BLaER1 (cell line): ENCODE measurements around the gene CAMKMT.

Experiments used
- H3K27ac ChIP-seq: shearing (Covaris generic); formaldehyde crosslinking; 2 replicates; pipeline ENCODE4 v1.8.1; 2022
- H3K27me3 ChIP-seq: shearing (Covaris generic); formaldehyde crosslinking; 2 replicates; pipeline ENCODE4 v1.8.1; 2022
- H3K36me3 ChIP-seq: shearing (Covaris generic); formaldehyde crosslinking; 2 replicates; pipeline ENCODE4 v1.8.1; 2022
- H3K4me1 ChIP-seq: shearing (Covaris generic); formaldehyde crosslinking; 2 replicates; pipeline ENCODE4 v1.8.1; 2022
- H3K4me2 ChIP-seq: shearing (Covaris generic); formaldehyde crosslinking; 2 replicates; pipeline ENCODE4 v1.8.1; 2022
- H3K4me3 ChIP-seq: shearing (Covaris generic); formaldehyde crosslinking; 2 replicates; pipeline ENCODE4 v1.8.1; 2022
- H3K9ac ChIP-seq: shearing (Covaris generic); formaldehyde crosslinking; 2 replicates; pipeline ENCODE4 v1.8.1; 2022
- H3K9me3 ChIP-seq: shearing (Covaris generic); formaldehyde crosslinking; 2 replicates; pipeline ENCODE4 v1.8.1; 2022
- H4K20me1 ChIP-seq: shearing (Covaris generic); formaldehyde crosslinking; 2 replicates; pipeline ENCODE4 v1.8.1; 2022
- Cebpa-rat ChIP-seq: shearing (Covaris generic); IDR thresholded peaks from 2 replicates; pipeline ENCODE4 v1.8.1; 2022

CAMKMT gene

DNA sequence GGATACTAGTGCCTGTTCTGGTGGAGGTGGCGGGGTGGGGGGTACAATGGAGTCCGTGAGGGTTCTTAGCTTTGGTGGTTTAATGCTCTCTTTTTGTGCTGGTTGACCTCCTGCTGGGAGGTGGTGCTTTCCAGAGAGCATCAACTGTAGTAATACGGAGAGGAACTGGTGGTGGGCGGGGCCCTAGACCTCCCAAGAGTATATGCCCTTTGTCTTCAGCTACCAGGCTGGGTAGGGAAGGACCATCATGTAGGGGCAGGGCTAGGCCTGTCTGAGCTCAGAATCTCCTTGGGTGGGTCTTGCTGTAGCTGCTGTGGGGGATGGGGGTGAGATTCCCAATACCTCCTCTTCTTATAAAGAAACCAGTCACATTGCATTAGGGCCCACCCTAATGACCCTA lies 27.1 kb downstream of the CAMKMT start:
- no peak for TF ChIP-seq Cebpa-rat
- Histone ChIP-seq H3K36me3 (0 out of 2 replicates have a peak, but pooled peaks cover 7% of the 10 kb centered on the region), H3K27me3 (no peaks in the 10 kb centered on the region), H3K9me3 (peaks cover 36% of the 10 kb centered on the region), H3K4me1 (no peaks in the 10 kb centered on the region), H3K27ac (no peak overlapping the region), H4K20me1 (no peaks in the 10 kb centered on the region), H3K9ac (no peak overlapping the region), H3K4me2 (no peak overlapping the region), H3K4me3 (no peak overlapping the region)

DNA sequence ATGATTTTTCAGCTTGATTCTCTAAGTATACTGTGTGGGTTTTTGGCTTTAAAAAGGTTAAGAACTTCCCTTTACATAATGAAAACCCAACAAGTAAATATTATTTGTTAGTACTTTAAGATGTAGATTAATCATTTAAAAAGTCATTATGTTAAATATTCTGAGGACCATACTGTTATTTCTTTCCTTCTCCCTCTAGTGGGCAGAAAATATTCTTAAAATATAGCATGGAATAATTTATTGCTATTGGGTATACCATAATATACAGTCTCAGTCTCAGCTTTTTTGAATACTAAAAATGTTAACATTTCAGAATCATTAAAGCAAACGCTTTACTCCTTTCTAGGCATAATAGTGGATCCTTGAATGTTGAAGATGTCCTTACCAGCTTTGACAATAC lies 28.1 kb downstream of the CAMKMT start:
- Histone ChIP-seq H3K9ac (no peak overlapping the region), H4K20me1 (no peaks in the 10 kb centered on the region), H3K27ac (no peak overlapping the region), H3K9me3 (peaks cover 26% of the 10 kb centered on the region), H3K27me3 (no peaks in the 10 kb centered on the region), H3K4me1 (no peaks in the 10 kb centered on the region), H3K4me2 (no peak overlapping the region), H3K4me3 (no peak overlapping the region), H3K36me3 (no peaks in the 10 kb centered on the region)
- no peak for TF ChIP-seq Cebpa-rat

DNA sequence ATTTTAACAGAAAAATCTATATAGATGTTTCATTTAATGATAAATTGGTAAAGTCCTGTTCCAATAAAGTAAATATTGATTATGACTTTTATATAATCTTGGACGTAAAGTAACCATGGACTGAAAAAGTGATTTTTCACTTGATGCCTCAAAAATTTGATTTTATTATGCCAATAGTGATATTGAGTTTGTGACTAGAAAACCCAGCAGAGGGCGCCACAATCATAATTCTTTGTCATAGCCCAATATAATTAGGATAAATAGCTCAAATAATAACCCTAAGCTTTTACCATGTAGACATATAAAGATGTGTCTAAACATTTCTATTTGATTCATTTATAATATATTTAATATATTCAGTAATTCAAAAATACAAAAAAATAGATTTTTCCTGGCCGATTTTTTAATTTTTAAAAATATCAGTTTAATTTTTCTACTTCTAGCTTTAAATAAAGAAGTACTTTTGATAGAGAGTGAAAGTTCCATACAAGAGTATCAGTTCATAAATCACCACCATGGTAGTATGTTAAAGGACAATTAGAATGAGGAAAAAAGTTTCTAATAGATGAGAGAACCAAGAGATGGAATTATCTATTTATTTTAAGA lies 30.7 kb downstream of the CAMKMT start:
- Histone ChIP-seq H3K27me3 (no peaks in the 10 kb centered on the region), H4K20me1 (no peaks in the 10 kb centered on the region), H3K27ac (no peak overlapping the region), H3K4me2 (no peak overlapping the region), H3K36me3 (no peaks in the 10 kb centered on the region), H3K9me3 (peaks cover 6% of the 10 kb centered on the region), H3K9ac (no peak overlapping the region), H3K4me1 (no peaks in the 10 kb centered on the region), H3K4me3 (no peak overlapping the region)
- TF ChIP-seq Cebpa-rat, result no peak

DNA sequence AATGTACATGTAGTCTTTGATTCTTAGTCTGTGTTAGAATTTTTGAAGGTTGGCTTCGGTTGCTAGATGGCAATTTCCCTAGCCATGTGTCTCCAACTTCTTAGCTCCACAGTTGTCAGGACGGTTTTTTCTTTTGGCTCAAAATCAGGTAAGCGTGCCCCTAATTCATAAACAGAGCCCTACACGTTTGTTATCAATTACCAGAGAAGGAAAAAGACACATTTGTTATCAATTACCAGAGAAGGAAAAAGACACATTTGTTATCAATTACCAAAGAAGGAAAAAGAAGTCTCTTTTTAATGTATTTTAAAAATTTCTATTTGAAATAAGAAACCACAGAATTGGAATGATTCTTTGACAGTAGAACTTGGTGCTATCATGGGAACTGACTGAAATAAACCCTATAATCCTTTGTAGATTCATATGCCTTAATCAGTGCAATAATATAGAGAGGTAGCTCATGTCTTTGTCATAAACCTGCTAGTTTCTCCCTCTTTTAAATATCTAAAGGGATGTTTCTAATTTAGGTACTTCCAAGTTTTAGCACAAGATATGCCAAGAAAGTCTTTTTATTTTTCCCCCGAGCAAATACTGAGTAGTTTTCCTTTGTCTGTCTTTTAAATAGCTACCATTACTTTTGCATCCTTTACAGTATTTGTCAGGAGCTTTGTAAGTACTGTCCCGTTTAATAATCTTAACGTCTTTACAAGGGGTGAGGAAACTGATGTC lies 35.9 kb downstream of the CAMKMT start:
- Histone ChIP-seq H3K27me3 (no peaks in the 10 kb centered on the region), H3K9me3 (no peaks in the 10 kb centered on the region), H3K4me3 (no peak overlapping the region), H3K4me1 (no peaks in the 10 kb centered on the region), H3K27ac (no peak overlapping the region), H3K4me2 (no peak overlapping the region), H3K36me3 (no peaks in the 10 kb centered on the region), H4K20me1 (no peaks in the 10 kb centered on the region), H3K9ac (no peak overlapping the region)
- TF ChIP-seq Cebpa-rat, result no peak

DNA sequence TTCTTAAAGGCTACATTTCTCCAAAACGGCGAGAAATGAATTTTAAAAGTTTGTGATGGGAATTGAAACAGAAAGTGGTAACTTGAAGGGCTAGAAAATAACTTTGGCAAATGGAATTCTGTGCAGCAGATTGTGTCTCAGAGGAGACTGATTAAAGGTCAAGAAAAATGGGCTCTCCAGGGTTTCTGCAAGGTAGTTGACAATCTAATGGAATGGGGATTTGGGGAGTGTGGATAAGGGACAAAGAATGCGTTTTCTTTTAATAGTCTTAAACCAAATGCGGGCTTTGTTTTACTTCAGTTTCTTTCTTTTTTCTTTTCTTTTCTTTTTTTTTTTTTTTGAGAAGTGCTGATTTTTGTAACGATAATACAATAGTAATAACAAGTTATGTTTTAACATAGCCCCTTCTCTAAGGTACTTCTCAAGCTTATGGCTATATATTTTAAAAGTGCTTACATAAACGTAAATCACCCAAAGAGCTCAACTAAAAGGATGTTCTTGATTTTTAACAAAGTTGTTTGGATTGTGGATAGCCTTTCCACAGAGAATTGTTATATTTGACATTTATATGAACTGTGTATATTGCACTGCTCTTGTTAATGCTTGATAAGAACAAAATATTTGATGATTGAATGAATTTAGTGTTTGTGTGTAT lies 36.6 kb downstream of the CAMKMT start:
- Histone ChIP-seq H4K20me1 (no peaks in the 10 kb centered on the region), H3K4me2 (no peak overlapping the region), H3K27me3 (no peaks in the 10 kb centered on the region), H3K4me3 (no peak overlapping the region), H3K36me3 (no peaks in the 10 kb centered on the region), H3K9ac (no peak overlapping the region), H3K4me1 (no peaks in the 10 kb centered on the region), H3K9me3 (no peaks in the 10 kb centered on the region), H3K27ac (no peak overlapping the region)
- no peak for TF ChIP-seq Cebpa-rat

DNA sequence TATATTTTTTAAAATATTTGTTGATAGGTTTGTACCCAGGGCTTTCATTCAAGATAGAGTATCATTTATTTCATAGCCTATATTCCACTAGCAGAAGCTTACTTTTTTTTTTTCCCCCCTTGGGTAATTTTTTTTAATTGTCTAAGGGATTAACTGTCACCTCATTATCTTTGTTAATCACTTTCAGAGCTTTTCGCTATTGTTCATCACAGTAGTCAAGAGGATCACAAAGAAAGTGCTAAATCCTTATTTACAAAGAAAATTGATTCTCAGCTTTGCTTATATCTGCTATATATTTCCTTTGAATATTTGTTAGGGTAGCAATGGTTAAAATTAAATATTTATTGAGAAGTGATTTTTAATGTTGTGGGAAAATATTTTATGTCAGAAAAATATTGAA lies 59.0 kb downstream of the CAMKMT start:
- H4K20me1 ChIP-seq, result no peaks in the 10 kb centered on the region
- no peaks in the 10 kb centered on the region for H3K4me1 ChIP-seq
- no peak overlapping the region for H3K27ac ChIP-seq
- no peaks in the 10 kb centered on the region for H3K36me3 ChIP-seq
- no peaks in the 10 kb centered on the region for H3K9me3 ChIP-seq
- no peak for TF ChIP-seq Cebpa-rat
- H3K4me3 ChIP-seq, result no peak overlapping the region
- H3K4me2 ChIP-seq, result no peak overlapping the region
- H3K27me3 ChIP-seq, result no peaks in the 10 kb centered on the region
- no peak overlapping the region for H3K9ac ChIP-seq

DNA sequence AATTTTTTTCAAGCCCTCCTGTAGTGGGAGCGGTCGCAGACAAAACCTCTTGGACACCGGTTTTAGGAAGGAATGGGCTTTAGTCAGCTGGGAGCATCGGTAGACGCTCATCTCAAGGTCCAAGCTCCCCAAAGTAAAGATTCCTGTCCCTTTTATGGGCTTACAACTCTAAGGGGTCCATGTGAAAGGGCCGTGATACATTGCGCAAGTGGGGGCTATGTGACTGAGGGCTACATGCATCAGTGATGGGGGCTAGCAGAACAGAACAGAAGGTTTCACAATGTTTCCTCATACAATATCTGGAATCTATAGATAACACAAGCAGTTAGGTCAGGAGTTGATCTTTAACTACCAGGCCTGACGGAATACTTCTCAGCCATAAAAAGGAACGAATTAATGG lies 62.5 kb downstream of the CAMKMT start:
- Histone ChIP-seq H3K4me2 (no peak overlapping the region), H3K4me1 (no peaks in the 10 kb centered on the region), H3K4me3 (no peak overlapping the region), H3K36me3 (no peaks in the 10 kb centered on the region), H3K27ac (no peak overlapping the region), H3K9ac (no peak overlapping the region), H4K20me1 (no peaks in the 10 kb centered on the region), H3K27me3 (no peaks in the 10 kb centered on the region), H3K9me3 (no peaks in the 10 kb centered on the region)
- 0 out of 2 replicates have a peak, but pooled peaks have one; percentile 30 for TF ChIP-seq Cebpa-rat

DNA sequence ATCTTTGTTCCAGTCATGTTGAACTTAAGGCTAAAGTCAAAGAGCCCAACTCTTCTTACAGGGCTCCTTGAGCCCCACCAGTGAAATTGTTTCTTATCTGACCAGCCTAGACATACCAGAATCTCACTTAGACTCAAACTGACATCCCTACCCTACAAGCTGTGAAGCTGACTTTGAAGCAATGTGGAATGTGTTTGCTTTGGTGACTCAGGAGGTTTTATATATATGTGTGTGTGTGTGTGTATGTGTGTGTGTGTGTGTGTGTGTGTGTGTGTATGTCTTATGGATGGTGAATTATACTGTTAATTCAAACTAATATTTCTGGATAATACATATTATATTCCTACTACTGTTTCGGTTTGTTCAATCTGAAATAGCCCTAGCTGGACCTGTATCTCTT lies 67.3 kb downstream of the CAMKMT start:
- H3K9me3 ChIP-seq, result no peaks in the 10 kb centered on the region
- no peaks in the 10 kb centered on the region for H3K36me3 ChIP-seq
- H3K4me1 ChIP-seq, result peaks cover 11% of the 10 kb centered on the region
- no peak for TF ChIP-seq Cebpa-rat
- no peaks in the 10 kb centered on the region for H3K27me3 ChIP-seq
- no peak overlapping the region for H3K4me3 ChIP-seq
- no peak overlapping the region for H3K4me2 ChIP-seq
- no peaks in the 10 kb centered on the region for H4K20me1 ChIP-seq
- H3K9ac ChIP-seq, result no peak overlapping the region
- no peak overlapping the region for H3K27ac ChIP-seq

DNA sequence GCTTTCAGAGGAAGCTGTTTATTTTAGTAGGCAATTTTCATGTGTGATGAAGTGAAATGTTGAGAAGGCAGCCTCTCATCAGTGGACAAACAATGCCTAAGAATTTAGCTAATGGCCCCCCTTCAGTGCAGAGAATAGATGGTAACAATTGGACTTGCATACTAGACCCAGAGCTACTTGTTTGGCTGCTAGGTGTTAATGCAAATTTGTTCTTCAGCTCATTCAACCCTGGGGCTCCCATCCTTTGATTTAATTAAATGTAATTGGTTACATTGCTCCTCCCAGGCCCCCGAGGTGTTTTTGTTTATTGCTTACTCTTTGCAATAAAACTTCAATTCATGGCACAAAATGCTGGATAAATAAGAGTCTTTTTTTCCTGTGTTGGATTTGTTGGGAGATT lies 68.6 kb downstream of the CAMKMT start:
- H3K4me1 ChIP-seq, result peaks cover 11% of the 10 kb centered on the region
- no peaks in the 10 kb centered on the region for H3K36me3 ChIP-seq
- no peak overlapping the region for H3K9ac ChIP-seq
- no peak overlapping the region for H3K4me3 ChIP-seq
- H4K20me1 ChIP-seq, result no peaks in the 10 kb centered on the region
- no peak overlapping the region for H3K27ac ChIP-seq
- H3K27me3 ChIP-seq, result no peaks in the 10 kb centered on the region
- no peak overlapping the region for H3K4me2 ChIP-seq
- no peaks in the 10 kb centered on the region for H3K9me3 ChIP-seq
- no peak for TF ChIP-seq Cebpa-rat

DNA sequence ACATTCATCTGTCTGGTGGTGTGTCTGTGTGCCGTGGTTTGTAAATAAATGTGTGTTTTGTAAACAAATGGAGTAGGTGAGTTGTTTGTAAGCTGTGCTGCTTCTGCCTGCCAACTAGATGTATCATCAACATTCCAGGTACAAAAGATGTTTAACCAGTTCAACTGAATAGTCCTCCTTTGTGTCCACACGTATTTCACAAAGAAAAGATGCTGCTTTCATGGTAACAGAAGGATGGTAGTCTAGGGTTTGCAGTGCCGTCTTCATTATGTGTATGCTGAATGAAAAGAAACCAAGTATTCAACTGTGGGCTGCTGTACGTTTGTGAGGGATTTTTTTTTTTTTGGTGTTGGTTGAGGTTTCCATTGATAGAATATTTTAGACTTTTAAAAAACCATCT lies 72.1 kb downstream of the CAMKMT start:
- H4K20me1 ChIP-seq, result no peaks in the 10 kb centered on the region
- H3K4me1 ChIP-seq, result peaks cover 11% of the 10 kb centered on the region
- H3K4me2 ChIP-seq, result no peak overlapping the region
- H3K9ac ChIP-seq, result no peak overlapping the region
- H3K27me3 ChIP-seq, result no peaks in the 10 kb centered on the region
- no peak for TF ChIP-seq Cebpa-rat
- H3K9me3 ChIP-seq, result no peaks in the 10 kb centered on the region
- H3K4me3 ChIP-seq, result no peak overlapping the region
- H3K27ac ChIP-seq, result no peak overlapping the region
- no peaks in the 10 kb centered on the region for H3K36me3 ChIP-seq
